HEK293 (cell line): Measurements from ENCODE around the gene NEMP2.

ENCODE experiments used
- CTCF ChIA-PET: fragments of 350-600 bp; formaldehyde crosslinking; extraction: SDS; loops from one replicate; lab custom pipeline; 2021; ENCODE audit warnings: antibody characterized with exemption; lab: Yijun Ruan, JAX
- POLR2A ChIA-PET: fragments of 300-600 bp; formaldehyde crosslinking; extraction: SDS; loops from one replicate; lab custom pipeline; 2020; ENCODE audit warnings: antibody characterized with exemption, inconsistent platforms; lab: Yijun Ruan, JAX
- H3K27ac ChIP-seq: fragments of 200-500 bp; sonication (Bioruptor generic); 2 replicates; pipeline ENCODE4 v1.5.1; 2014; ENCODE audit warnings: low read depth, low read length, control low read depth, inconsistent platforms; ENCODE audit errors: extremely low read depth
- H3K36me3 ChIP-seq, 2 experiments: fragments of 200-500 bp in 1 of 2; sonication (Bioruptor generic) in 1 of 2; 1 replicate in 1 of 2; 2 replicates in 1 of 2; pipeline ENCODE4 v1.5.1; 2014 to 2017; ENCODE audit warnings: inconsistent platforms in 2 of 2, low read length in 2 of 2; ENCODE audit not compliant: control insufficient read depth in 2 of 2, insufficient read depth in 1 of 2
- H3K4me1 ChIP-seq: fragments of 200-500 bp; sonication (Bioruptor generic); 2 replicates; pipeline ENCODE4 v1.5.1; 2014; ENCODE audit warnings: mild to moderate bottlenecking, low read length, inconsistent platforms; ENCODE audit not compliant: control insufficient read depth, insufficient read depth
- H3K4me3 ChIP-seq: 2 replicates; pipeline ENCODE4 v1.5.1; 2011; ENCODE audit warnings: low read depth, mild to moderate bottlenecking, control low read depth, low read length, moderate library complexity
- H3K9me3 ChIP-seq: fragments of 200-500 bp; sonication (Bioruptor generic); 2 replicates; pipeline ENCODE4 v1.5.1; 2014; ENCODE audit warnings: low read depth, low read length, inconsistent platforms; ENCODE audit not compliant: control insufficient read depth, insufficient read depth
- PRDM10 ChIP-seq: fragments of 450-650 bp; formaldehyde crosslinking; IDR thresholded peaks from 2 replicates; pipeline ENCODE4 v1.5.1; 2016; ENCODE audit warnings: missing biosample characterization, missing genetic modification characterization
- YY1 ChIP-seq: fragments of 450-650 bp; formaldehyde crosslinking; IDR thresholded peaks from 2 replicates; pipeline ENCODE4 v1.5.1; 2018; ENCODE audit warnings: missing biosample characterization, missing genetic modification characterization
- ZBTB44 ChIP-seq: fragments of 450-650 bp; IDR thresholded peaks from 2 replicates; pipeline ENCODE4 v1.5.1; 2018; ENCODE audit warnings: missing biosample characterization, mild to moderate bottlenecking, missing genetic modification characterization
- ZBTB48 ChIP-seq: fragments of 450-650 bp; formaldehyde crosslinking; IDR thresholded peaks from 2 replicates; pipeline ENCODE4 v1.5.1; 2016; ENCODE audit warnings: missing biosample characterization, missing genetic modification characterization
- ZBTB7A ChIP-seq: fragments of 450-650 bp; formaldehyde crosslinking; IDR thresholded peaks from 2 replicates; pipeline ENCODE4 v1.5.1; 2016; ENCODE audit warnings: low read depth, missing biosample characterization, missing genetic modification characterization
- ZFP41 ChIP-seq: fragments of 450-650 bp; formaldehyde crosslinking; IDR thresholded peaks from 2 replicates; pipeline ENCODE4 v1.5.1; 2016; ENCODE audit warnings: missing biosample characterization, missing genetic modification characterization, borderline replicate concordance
- ZNF202 ChIP-seq: fragments of 450-650 bp; formaldehyde crosslinking; IDR thresholded peaks from 2 replicates; pipeline ENCODE4 v1.5.1; 2016; ENCODE audit warnings: missing biosample characterization, missing genetic modification characterization, borderline replicate concordance
- ZNF221 ChIP-seq: fragments of 450-650 bp; formaldehyde crosslinking; IDR thresholded peaks from 2 replicates; pipeline ENCODE4 v1.5.1; 2017; ENCODE audit warnings: missing biosample characterization, missing genetic modification characterization, borderline replicate concordance
- ZNF24 ChIP-seq: fragments of 450-650 bp; formaldehyde crosslinking; IDR thresholded peaks from 2 replicates; pipeline ENCODE4 v1.5.1; 2016; ENCODE audit warnings: missing biosample characterization, missing genetic modification characterization
- ZNF324 ChIP-seq: fragments of 450-650 bp; formaldehyde crosslinking; IDR thresholded peaks from 2 replicates; pipeline ENCODE4 v1.5.1; 2016; ENCODE audit warnings: missing biosample characterization, missing genetic modification characterization
- ZNF335 ChIP-seq: fragments of 450-650 bp; formaldehyde crosslinking; conservative IDR thresholded peaks from 2 replicates; pipeline ENCODE4 v1.5.1; 2016; ENCODE audit warnings: missing biosample characterization, missing genetic modification characterization
- ZNF394 ChIP-seq: fragments of 450-650 bp; formaldehyde crosslinking; IDR thresholded peaks from 2 replicates; pipeline ENCODE4 v1.5.1; 2016; ENCODE audit warnings: missing biosample characterization, missing genetic modification characterization, mild to moderate bottlenecking, moderate library complexity, borderline replicate concordance
- ZNF48 ChIP-seq: fragments of 450-650 bp; formaldehyde crosslinking; IDR thresholded peaks from 2 replicates; pipeline ENCODE4 v1.5.1; 2016; ENCODE audit warnings: missing biosample characterization, missing genetic modification characterization
- ZNF501 ChIP-seq: fragments of 450-650 bp; formaldehyde crosslinking; IDR thresholded peaks from 2 replicates; pipeline ENCODE4 v1.5.1; 2016; ENCODE audit warnings: missing biosample characterization, missing genetic modification characterization
- ZNF514 ChIP-seq: fragments of 450-650 bp; formaldehyde crosslinking; IDR thresholded peaks from 2 replicates; pipeline ENCODE4 v1.5.1; 2016; ENCODE audit warnings: missing biosample characterization, missing genetic modification characterization
- ZNF549 ChIP-seq: fragments of 450-650 bp; IDR thresholded peaks from 2 replicates; pipeline ENCODE4 v1.5.1; 2018; ENCODE audit warnings: missing biosample characterization, missing genetic modification characterization, mild to moderate bottlenecking, inconsistent platforms, moderate library complexity
- ZNF610 ChIP-seq: fragments of 450-650 bp; formaldehyde crosslinking; IDR thresholded peaks from 2 replicates; pipeline ENCODE4 v1.5.1; 2016; ENCODE audit warnings: missing biosample characterization, missing genetic modification characterization, borderline replicate concordance
- ZNF623 ChIP-seq: fragments of 450-650 bp; formaldehyde crosslinking; IDR thresholded peaks from 2 replicates; pipeline ENCODE4 v1.5.1; 2016; ENCODE audit warnings: missing biosample characterization, missing genetic modification characterization
- ZNF791 ChIP-seq: fragments of 450-650 bp; formaldehyde crosslinking; IDR thresholded peaks from 2 replicates; pipeline ENCODE4 v1.5.1; 2016; ENCODE audit warnings: missing biosample characterization, missing genetic modification characterization
- ZNF843 ChIP-seq: fragments of 450-650 bp; formaldehyde crosslinking; IDR thresholded peaks from 2 replicates; pipeline ENCODE4 v1.5.1; 2016; ENCODE audit warnings: missing biosample characterization, missing genetic modification characterization
- ZSCAN4 ChIP-seq: fragments of 450-650 bp; formaldehyde crosslinking; IDR thresholded peaks from 2 replicates; pipeline ENCODE4 v1.5.1; 2017; ENCODE audit warnings: missing biosample characterization, missing genetic modification characterization
- TF ChIP-seq, protein P1 (sequence below): fragments of 450-650 bp; formaldehyde crosslinking; IDR thresholded peaks from 2 replicates; pipeline ENCODE4 v1.5.1; 2016; ENCODE audit warnings: missing biosample characterization, missing genetic modification characterization
- TF ChIP-seq, protein P2 (sequence below): fragments of 450-650 bp; formaldehyde crosslinking; IDR thresholded peaks from 2 replicates; pipeline ENCODE4 v1.5.1; 2016; ENCODE audit warnings: missing biosample characterization, missing genetic modification characterization, borderline replicate concordance

The NEMP2 gene

DNA sequence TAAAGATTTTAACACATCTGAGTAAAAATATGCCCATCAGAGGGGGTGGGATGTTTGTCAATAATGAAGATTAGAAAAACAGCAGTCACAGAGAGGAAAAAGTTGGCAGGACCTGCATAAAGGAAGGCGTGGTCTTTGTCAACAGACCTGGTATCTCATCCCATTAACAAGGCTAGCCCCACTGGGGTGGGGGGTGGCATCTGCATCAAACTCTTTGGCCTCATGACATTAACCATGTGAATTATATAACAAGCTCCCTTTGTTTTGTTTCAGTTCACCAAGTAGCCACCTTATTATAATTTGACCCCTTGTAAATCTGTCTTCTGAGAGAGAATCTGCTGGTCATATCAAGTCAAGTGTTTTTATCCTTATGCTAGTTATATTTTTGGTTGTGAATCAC is 28.8 kb downstream of the NEMP2 start:
- no peaks in the 10 kb centered on the region for H3K9me3 ChIP-seq
- H3K27ac ChIP-seq: no peak overlapping the region
- H3K4me1 ChIP-seq: 0 out of 2 replicates have a peak, but pooled peaks cover 2% of the 10 kb centered on the region
- H3K4me3 ChIP-seq: no peak overlapping the region
- ChIA-PET CTCF (interaction anchor here (0.5 to 1.3 kb wide), 3 partner anchors 95 to 769 kb away, joined by 3 to 4 read pairs (median 3); no protein-coding TSS in a partner anchor), POLR2A (no interaction called here)
- H3K36me3 ChIP-seq: peaks cover 0 to 22% of the 10 kb centered on the region in 2 experiments; a peak in 2 of 3 replicates
- no peak for TF ChIP-seq ZNF623
- no peak for TF ChIP-seq ZNF335 (tag by site-specific recombination)
- no peak for TF ChIP-seq ZNF394 (tag by site-specific recombination)
- no peak for TF ChIP-seq ZNF24 (tag by site-specific recombination)
- no peak for TF ChIP-seq ZNF48 (tag by site-specific recombination)
- no peak for TF ChIP-seq ZSCAN4 (tag by site-specific recombination)
- no peak for TF ChIP-seq YY1 (tag by site-specific recombination)
- no peak for TF ChIP-seq ZNF324 (tag by site-specific recombination)
- no peak for TF ChIP-seq ZBTB48 (tag by site-specific recombination)
- no peak for TF ChIP-seq ZNF843 (tag by site-specific recombination)
- TF ChIP-seq, protein P1, sequence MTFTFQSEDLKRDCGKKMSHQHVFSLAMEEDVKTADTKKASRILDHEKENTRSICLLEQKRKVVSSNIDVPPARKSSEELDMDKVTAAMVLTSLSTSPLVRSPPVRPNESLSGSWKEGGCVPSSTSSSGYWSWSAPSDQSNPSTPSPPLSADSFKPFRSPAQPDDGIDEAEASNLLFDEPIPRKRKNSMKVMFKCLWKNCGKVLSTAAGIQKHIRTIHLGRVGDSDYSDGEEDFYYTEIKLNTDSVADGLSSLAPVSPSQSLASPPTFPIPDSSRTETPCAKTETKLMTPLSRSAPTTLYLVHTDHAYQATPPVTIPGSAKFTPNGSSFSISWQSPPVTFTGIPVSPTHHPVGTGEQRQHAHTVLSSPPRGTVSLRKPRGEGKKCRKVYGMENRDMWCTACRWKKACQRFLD (tag by site-specific recombination): no peak
- no peak for TF ChIP-seq ZNF610
- TF ChIP-seq ZNF221: no peak
- no peak for TF ChIP-seq ZNF514 (tag by site-specific recombination)
- TF ChIP-seq ZNF202 (tag by site-specific recombination): no peak
- no peak for TF ChIP-seq PRDM10 (tag by site-specific recombination)
- TF ChIP-seq ZBTB7A (tag by site-specific recombination): no peak
- TF ChIP-seq ZBTB44: no peak

DNA sequence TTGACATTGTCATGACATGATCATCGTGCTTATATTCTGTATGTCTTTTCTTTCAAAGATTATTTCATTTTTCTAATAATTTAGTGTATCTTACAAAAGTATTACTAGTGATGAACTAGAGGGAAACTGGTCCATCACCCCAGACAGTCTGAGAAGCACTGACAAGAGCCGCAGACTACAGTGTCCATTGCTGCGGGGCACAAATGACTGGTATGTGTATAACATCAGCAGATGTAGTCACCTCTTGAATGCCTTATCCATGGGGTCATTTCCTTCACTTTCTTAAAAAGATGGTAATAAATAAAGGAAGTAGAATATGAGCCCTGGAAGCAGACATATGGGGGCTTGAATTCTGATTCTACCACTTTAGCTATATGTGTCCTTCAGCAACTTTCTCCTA is 29.6 kb downstream of the NEMP2 start:
- CTCF ChIA-PET: interaction anchor here (1.3 kb wide), 1 partner anchor 95 kb away, joined by 3 read pairs; no protein-coding TSS in a partner anchor
- TF ChIP-seq, protein P2, sequence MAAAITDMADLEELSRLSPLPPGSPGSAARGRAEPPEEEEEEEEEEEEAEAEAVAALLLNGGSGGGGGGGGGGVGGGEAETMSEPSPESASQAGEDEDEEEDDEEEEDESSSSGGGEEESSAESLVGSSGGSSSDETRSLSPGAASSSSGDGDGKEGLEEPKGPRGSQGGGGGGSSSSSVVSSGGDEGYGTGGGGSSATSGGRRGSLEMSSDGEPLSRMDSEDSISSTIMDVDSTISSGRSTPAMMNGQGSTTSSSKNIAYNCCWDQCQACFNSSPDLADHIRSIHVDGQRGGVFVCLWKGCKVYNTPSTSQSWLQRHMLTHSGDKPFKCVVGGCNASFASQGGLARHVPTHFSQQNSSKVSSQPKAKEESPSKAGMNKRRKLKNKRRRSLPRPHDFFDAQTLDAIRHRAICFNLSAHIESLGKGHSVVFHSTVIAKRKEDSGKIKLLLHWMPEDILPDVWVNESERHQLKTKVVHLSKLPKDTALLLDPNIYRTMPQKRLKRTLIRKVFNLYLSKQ (tag by site-specific recombination): no peak
- TF ChIP-seq ZNF791 (no peak), ZBTB44 (no peak), ZNF549 (tag by site-specific recombination) (no peak), ZNF843 (tag by site-specific recombination) (no peak), ZBTB7A (tag by site-specific recombination) (no peak), ZNF324 (tag by site-specific recombination) (no peak), ZFP41 (tag by site-specific recombination) (no peak), ZNF501 (tag by site-specific recombination) (no peak)
- TF ChIP-seq, protein P1 (tag by site-specific recombination): no peak

More for the DNA sequence above, 29.6 kb downstream of the NEMP2 start:
- Histone ChIP-seq H3K4me1 (0 out of 2 replicates have a peak, but pooled peaks cover 2% of the 10 kb centered on the region), H3K27ac (no peak overlapping the region), H3K4me3 (no peak overlapping the region), H3K9me3 (no peaks in the 10 kb centered on the region), H3K36me3 (peaks cover 0 to 27% of the 10 kb centered on the region in 2 experiments; a peak in 2 of 3 replicates)
- POLR2A ChIA-PET: no interaction called here
